Peyer's patch (tissue), 4 donors: ENCODE data around the gene LRRC46. TPM values are rescaled to one million over a fixed set of nuclear protein-coding genes. Genes with fewer than 3 reads are reported as not detected.
A peak's percentile ranks its signal among the peaks of the same experiment; 100 is the strongest.

Experiments
- DNase-seq, 3 donors: peaks; one replicate each; pipeline ENCODE4 v3.0.0-alpha.2; 2017 to 2019
- H3K27ac ChIP-seq, 4 donors: fragments of 200-600 bp; sonication (generic); one replicate each; pipeline ENCODE4 v1.5.1; 2016 to 2019
- H3K27me3 ChIP-seq, 2 donors: fragments of 200-600 bp; sonication (generic); one replicate each; pipeline ENCODE4 v1.5.1; 2019
- H3K36me3 ChIP-seq, 3 donors: fragments of 200-600 bp; sonication (generic); one replicate each; pipeline ENCODE4 v1.5.1; 2016 to 2019
- H3K4me1 ChIP-seq, 4 donors: fragments of 200-600 bp; sonication (generic); one replicate each; pipeline ENCODE4 v1.5.1; 2016 to 2019
- H3K4me3 ChIP-seq, 4 donors: fragments of 200-600 bp; sonication (generic); 1 replicate in 3 of 4; 2 replicates in 1 of 4; pipeline ENCODE4 v1.5.1; 2016 to 2019; ENCODE audit warnings: mild to moderate bottlenecking in 1 of 4
- H3K9me3 ChIP-seq, 4 donors: fragments of 200-600 bp; sonication (generic); one replicate each; pipeline ENCODE4 v1.5.1; 2016 to 2019; ENCODE audit warnings: mild to moderate bottlenecking in 1 of 4
- POLR2A ChIP-seq, 2 donors: fragments of 450-650 bp; IDR thresholded peaks; one replicate each; pipeline ENCODE4 v1.5.1; 2017; ENCODE audit warnings: antibody characterized with exemption in 2 of 2, mild to moderate bottlenecking in 2 of 2, moderate library complexity in 2 of 2
- total RNA-seq, 4 donors: library from RNA; depleted of rRNA; stranded (reverse); fragments of >200 nt; gene quantifications; one replicate each; pipeline ENCODE4 v1.1.0, GENCODE V29; 2016
- TF ChIP-seq, protein P1 (sequence below), 6 experiments: fragments of 450-650 bp in 4 of 6; fragments of 200-600 bp in 2 of 6; sonication (generic) in 1 of 6; IDR thresholded peaks; one replicate each; pipeline ENCODE4 v1.5.1; 2017 to 2019; ENCODE audit warnings: antibody characterized with exemption in 6 of 6, mild to moderate bottlenecking in 3 of 6, moderate library complexity in 1 of 6

Gene LRRC46
- total RNA-seq, 4 donors from 2014 or later, result 0.40 TPM; not detected in 3

DNA sequence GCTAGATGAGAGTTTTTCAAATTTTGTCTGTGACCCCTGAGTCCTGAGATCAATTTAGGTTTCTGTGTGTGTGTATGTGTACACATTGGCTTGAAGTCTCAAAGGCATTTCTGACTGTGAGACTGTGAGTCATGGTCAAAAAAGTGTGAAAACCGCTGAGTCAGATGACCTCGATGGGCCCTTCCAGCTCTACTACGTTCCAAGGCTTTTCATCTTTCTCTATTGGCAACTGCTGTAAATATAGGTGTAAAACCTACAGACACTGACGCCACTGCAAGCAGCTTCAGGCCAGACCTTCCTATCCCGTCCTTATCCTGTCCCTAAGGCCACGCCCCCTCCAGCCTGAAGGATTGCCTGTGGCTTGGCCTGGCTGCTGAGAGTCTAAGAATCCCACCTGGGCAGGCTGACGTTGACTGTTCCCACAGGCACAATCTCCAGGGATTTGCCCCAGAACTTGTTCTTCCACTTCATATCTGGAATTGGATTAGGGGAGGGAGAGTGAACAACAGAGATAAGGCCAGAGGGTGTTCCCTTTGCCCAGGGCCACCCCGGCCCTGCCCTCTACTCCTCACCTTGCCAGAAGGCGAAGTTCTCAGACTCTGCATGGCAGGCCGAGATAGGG is 21.2 kb upstream of the LRRC46 start:
- H3K4me1 ChIP-seq, result peaks cover 0 to 23% (median 1%) of the 10 kb centered on the region in 4 donors

DNA sequence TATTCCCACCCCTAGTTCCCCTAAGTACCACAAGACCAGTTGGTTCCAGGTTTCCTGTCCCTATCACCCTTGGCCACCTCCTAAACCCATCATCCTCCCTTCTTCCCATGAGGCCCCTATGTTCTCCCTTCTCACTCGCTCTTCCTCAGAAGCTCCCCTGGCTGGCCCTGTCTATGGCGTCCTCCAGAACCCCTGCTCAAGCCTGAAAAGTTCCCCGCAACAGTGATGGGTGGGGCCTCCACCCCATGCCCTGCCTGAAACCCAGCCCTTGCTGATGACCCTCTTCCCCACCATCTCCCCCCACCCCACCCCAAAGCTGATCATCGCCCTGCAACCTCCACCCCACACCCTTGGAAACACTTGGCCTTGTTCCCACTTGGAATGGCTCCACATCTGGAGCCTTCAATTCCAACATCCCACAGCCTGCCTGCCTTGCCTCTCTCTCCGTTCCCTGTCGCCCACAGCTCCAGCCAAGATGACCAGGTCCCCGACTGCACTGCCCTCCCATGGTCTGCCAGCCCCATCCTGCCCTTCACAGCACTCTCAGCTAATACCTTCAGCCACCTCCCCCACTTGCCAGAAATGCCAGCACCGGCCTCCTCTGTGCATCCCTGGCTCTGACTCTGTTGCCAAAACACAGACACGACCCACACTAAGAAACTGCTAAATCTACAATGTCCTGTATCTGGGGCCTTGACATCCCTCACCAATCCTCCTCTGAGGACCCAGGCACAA is 20.4 kb upstream of the LRRC46 start:
- peak in 1 of 3 donors; percentile 45 for DNase-seq
- H3K36me3 ChIP-seq, result peaks cover 0 to 83% (median 0%) of the 10 kb centered on the region in 3 donors

More for the DNA sequence above, 21.2 kb upstream of the LRRC46 start:
- peak in 2 of 3 donors; percentile 86 to 87 for DNase-seq
- no peak for TF ChIP-seq POLR2A (IDR thresholded peaks at IDR 0.05)
- TF ChIP-seq, protein P1, sequence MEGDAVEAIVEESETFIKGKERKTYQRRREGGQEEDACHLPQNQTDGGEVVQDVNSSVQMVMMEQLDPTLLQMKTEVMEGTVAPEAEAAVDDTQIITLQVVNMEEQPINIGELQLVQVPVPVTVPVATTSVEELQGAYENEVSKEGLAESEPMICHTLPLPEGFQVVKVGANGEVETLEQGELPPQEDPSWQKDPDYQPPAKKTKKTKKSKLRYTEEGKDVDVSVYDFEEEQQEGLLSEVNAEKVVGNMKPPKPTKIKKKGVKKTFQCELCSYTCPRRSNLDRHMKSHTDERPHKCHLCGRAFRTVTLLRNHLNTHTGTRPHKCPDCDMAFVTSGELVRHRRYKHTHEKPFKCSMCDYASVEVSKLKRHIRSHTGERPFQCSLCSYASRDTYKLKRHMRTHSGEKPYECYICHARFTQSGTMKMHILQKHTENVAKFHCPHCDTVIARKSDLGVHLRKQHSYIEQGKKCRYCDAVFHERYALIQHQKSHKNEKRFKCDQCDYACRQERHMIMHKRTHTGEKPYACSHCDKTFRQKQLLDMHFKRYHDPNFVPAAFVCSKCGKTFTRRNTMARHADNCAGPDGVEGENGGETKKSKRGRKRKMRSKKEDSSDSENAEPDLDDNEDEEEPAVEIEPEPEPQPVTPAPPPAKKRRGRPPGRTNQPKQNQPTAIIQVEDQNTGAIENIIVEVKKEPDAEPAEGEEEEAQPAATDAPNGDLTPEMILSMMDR (IDR thresholded peaks at IDR 0.05), result no peak
- H3K36me3 ChIP-seq, result peaks cover 0 to 76% (median 0%) of the 10 kb centered on the region in 3 donors
- peak overlapping the region in 3 of 4 donors; percentile 14 to 79 (median 68) for H3K27ac ChIP-seq
- no peaks in the 10 kb centered on the region for H3K9me3 ChIP-seq
- H3K4me3 ChIP-seq, result no peak overlapping the region
- no peaks in the 10 kb centered on the region for H3K27me3 ChIP-seq

DNA sequence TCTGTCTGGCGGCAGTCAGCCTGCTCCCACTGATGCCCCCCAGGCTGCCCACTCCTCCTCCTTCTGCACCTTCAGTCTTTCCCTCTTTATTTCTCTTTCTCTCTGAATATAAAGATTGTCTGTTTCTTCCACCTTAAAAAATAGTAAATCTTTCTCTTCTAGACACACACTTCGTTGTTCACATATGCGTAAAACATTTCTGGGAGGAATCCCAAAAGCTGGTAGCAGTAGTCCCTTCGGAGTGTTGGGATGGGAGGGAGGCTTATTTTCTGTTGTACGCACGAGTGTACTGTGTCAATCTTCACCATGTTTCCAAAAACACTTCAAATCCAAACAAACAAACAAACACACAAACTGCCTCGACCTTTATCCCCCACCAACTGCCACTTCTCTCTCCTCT is 19.8 kb upstream of the LRRC46 start:
- TF ChIP-seq POLR2A (IDR thresholded peaks at IDR 0.05), result no peak
- TF ChIP-seq, protein P1 (IDR thresholded peaks at IDR 0.05), result no peak
- Histone ChIP-seq H3K9me3 (no peaks in the 10 kb centered on the region), H3K36me3 (peaks cover 0 to 88% (median 0%) of the 10 kb centered on the region in 3 donors), H3K27ac (peak overlapping the region in 1 of 4 donors; percentile 79), H3K4me3 (no peak overlapping the region), H3K27me3 (no peaks in the 10 kb centered on the region), H3K4me1 (peaks cover 0 to 23% (median 1%) of the 10 kb centered on the region in 4 donors)
- DNase-seq, result peak in 1 of 3 donors; percentile 8

More for the DNA sequence above, 20.4 kb upstream of the LRRC46 start:
- Histone ChIP-seq H3K27ac (peak overlapping the region in 3 of 4 donors; percentile 14 to 79 (median 68)), H3K4me3 (no peak overlapping the region), H3K4me1 (peaks cover 0 to 23% (median 1%) of the 10 kb centered on the region in 4 donors), H3K9me3 (no peaks in the 10 kb centered on the region), H3K27me3 (no peaks in the 10 kb centered on the region)
- TF ChIP-seq POLR2A (IDR thresholded peaks at IDR 0.05), result no peak
- TF ChIP-seq, protein P1 (IDR thresholded peaks at IDR 0.05), result no peak

DNA sequence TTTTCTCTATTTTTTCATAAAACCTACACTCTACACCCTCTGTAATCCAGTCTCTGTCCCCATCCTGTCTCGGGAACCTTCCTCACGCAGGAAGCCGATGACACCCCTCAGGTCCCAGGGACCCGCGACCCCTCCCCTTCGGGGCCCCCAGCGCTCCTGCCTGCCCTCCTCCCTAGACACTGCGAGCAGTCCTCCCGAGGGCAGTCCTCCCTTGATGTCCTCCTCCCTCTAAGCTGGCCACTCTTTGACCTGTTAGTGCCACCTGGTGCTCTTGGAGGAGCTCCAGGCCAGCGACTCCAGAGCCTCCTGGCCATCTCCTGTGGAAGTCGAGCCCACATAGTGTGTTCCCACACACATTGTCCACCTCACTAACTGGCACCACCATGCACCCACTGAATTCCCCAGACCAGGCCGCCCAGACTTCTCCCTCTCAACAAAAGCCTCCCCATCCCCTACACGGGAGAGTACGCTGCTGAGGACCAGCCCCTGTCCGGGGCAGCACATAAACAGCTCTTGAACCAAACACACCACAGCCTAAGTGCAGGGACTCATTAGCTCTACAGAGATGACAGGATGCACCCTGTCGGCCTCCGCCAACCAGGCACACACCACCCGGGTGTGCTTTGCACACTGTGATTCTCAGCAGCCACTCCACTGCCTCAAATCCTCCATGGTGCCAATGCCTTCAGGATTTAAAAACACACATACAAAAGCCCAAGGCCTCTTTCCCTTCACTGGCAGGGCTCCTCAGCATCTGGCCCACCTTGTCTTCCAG is 19.1 kb upstream of the LRRC46 start:
- no peak for DNase-seq
- Histone ChIP-seq H3K4me3 (no peak overlapping the region), H3K36me3 (peaks cover 0 to 88% (median 0%) of the 10 kb centered on the region in 3 donors), H3K9me3 (no peaks in the 10 kb centered on the region), H3K4me1 (peaks cover 0 to 23% (median 1%) of the 10 kb centered on the region in 4 donors), H3K27ac (no peak overlapping the region), H3K27me3 (no peaks in the 10 kb centered on the region)
- TF ChIP-seq POLR2A (IDR thresholded peaks at IDR 0.05), result no peak
- TF ChIP-seq, protein P1 (IDR thresholded peaks at IDR 0.05), result no peak

- TF ChIP-seq POLR2A (IDR thresholded peaks at IDR 0.05), result no peak
- TF ChIP-seq, protein P1 (IDR thresholded peaks at IDR 0.05), result no peak
- Histone ChIP-seq H3K4me1 (peaks cover 0 to 23% (median 1%) of the 10 kb centered on the region in 4 donors), H3K27ac (no peak overlapping the region), H3K4me3 (no peak overlapping the region), H3K27me3 (no peaks in the 10 kb centered on the region), H3K36me3 (peaks cover 0 to 88% (median 0%) of the 10 kb centered on the region in 3 donors), H3K9me3 (no peaks in the 10 kb centered on the region)
- no peak for DNase-seq
Observed at GRCh38 chr17:47813077-47813476, 18.4 kb upstream of the LRRC46 start.
